ENCODE measurements around the gene PHYKPL. TPM values are rescaled to one million over a fixed set of nuclear protein-coding genes. Genes with fewer than 3 reads are reported as not detected.

Gene PHYKPL
- total RNA-seq, 3 donors from 2014 or later (not counting 1 experiment from before 2014, with no cell fraction given): 111 to 134 (median 131) TPM

DNA sequence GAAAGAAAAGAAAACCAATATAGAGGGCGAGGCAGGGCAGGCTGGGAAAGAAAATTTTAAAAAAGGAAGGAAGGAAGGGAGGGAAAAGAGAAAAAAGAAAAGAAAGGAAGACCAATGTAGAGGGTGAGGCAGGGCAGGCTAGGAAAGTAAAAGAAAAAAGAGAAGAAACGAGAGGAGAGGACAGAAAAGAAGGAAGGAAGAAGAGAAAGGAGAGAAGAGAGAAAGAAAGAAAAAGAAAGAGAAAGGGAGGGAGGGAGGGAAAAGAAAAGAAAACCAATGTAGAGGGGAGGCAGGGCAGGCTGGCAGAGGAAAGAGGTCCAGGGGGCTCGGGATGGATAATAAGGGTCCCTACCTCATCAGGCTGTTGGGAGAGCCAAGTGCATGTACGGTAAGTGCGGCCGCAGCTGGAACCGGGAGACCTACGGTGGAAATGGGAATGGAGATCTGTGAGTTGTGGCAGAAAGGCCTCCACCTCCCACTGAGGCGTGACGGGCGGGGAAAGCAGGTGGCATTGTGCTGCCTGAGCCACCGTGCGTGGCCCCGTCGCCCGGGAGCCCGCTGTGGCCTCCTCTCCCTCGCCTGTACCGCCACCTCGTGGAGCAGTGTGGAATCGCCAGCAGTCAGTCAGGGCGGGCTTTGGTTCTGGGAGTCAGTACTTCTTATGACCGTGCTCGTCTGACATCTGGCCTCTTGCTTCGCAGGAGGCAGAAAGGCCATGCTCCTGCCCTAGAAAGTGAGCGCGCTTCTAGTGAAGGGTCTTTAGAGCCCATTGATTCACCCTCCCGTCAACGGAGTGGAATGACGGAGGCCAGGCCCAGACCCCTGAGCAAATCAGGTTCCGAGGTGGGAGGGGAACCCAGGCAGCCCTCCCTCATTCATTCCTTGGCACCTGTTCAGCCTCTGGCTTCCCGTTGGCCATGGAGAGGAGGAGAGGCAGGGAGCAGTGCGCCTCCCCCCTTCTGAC lies 68.5 kb downstream of the PHYKPL start:
- TF ChIP-seq, protein P1, sequence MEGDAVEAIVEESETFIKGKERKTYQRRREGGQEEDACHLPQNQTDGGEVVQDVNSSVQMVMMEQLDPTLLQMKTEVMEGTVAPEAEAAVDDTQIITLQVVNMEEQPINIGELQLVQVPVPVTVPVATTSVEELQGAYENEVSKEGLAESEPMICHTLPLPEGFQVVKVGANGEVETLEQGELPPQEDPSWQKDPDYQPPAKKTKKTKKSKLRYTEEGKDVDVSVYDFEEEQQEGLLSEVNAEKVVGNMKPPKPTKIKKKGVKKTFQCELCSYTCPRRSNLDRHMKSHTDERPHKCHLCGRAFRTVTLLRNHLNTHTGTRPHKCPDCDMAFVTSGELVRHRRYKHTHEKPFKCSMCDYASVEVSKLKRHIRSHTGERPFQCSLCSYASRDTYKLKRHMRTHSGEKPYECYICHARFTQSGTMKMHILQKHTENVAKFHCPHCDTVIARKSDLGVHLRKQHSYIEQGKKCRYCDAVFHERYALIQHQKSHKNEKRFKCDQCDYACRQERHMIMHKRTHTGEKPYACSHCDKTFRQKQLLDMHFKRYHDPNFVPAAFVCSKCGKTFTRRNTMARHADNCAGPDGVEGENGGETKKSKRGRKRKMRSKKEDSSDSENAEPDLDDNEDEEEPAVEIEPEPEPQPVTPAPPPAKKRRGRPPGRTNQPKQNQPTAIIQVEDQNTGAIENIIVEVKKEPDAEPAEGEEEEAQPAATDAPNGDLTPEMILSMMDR (IDR thresholded peaks at IDR 0.05): peak; percentile 94
- H3K9me3 ChIP-seq (ENCODE audit: control insufficient read depth, insufficient read depth, low read length): no peaks in the 10 kb centered on the region
- peaks cover 8 to 11% of the 10 kb centered on the region in 2 donors for H3K4me1 Mint-ChIP-seq
- no peak overlapping the region for H3K27ac Mint-ChIP-seq
- intact Hi-C loops (cut with micrococcal nuclease): loop anchor here (1.0 kb wide), 2 partner anchors 18 to 88 kb away; no protein-coding TSS in a partner anchor
- H3K9me3 Mint-ChIP-seq: no peaks in the 10 kb centered on the region
- H3K27me3 Mint-ChIP-seq (ENCODE audit: low read depth in 2 of 2): peaks cover 15 to 25% of the 10 kb centered on the region in 2 donors
- H3K27ac ChIP-seq (ENCODE audit: low read length): no peak overlapping the region
- H3K36me3 Mint-ChIP-seq: no peaks in the 10 kb centered on the region
- ATAC-seq: peak; percentile 99 to 100 (median 100)
- no peaks in the 10 kb centered on the region for H3K36me3 ChIP-seq (ENCODE audit: control insufficient read depth, insufficient read depth, low read length)
- H3K4me3 ChIP-seq (ENCODE audit: low read length): no peak overlapping the region
- H3K4me3 Mint-ChIP-seq: no peak overlapping the region
- WGBS (ENCODE audit: insufficient coverage): 14% methylated on average over 33 of the region's 33 CpGs
- peak; percentile 91 to 94 for DNase-seq
- H3K27me3 ChIP-seq (ENCODE audit: control insufficient read depth, insufficient read depth, low read length): peaks cover 8% of the 10 kb centered on the region
- H3K4me1 ChIP-seq (ENCODE audit: control insufficient read depth, insufficient read depth, low read length): peaks cover 8% of the 10 kb centered on the region

GRCh38 chr5:178162481-178162880 lies 70.1 kb downstream of the PHYKPL start:
- no peak overlapping the region for H3K27ac Mint-ChIP-seq
- no peaks in the 10 kb centered on the region for H3K9me3 Mint-ChIP-seq
- peaks cover 8 to 11% of the 10 kb centered on the region in 2 donors for H3K4me1 Mint-ChIP-seq
- no peaks in the 10 kb centered on the region for H3K36me3 Mint-ChIP-seq
- Histone ChIP-seq H3K36me3 (ENCODE audit: control insufficient read depth, insufficient read depth, low read length) (no peaks in the 10 kb centered on the region), H3K4me1 (ENCODE audit: control insufficient read depth, insufficient read depth, low read length) (peaks cover 8% of the 10 kb centered on the region), H3K4me3 (ENCODE audit: low read length) (no peak overlapping the region), H3K27ac (ENCODE audit: low read length) (no peak overlapping the region), H3K9me3 (ENCODE audit: control insufficient read depth, insufficient read depth, low read length) (no peaks in the 10 kb centered on the region), H3K27me3 (ENCODE audit: control insufficient read depth, insufficient read depth, low read length) (peaks cover 8% of the 10 kb centered on the region)
- peaks cover 15 to 25% of the 10 kb centered on the region in 2 donors for H3K27me3 Mint-ChIP-seq (ENCODE audit: low read depth in 2 of 2)
- H3K4me3 Mint-ChIP-seq: no peak overlapping the region
- intact Hi-C loops (cut with micrococcal nuclease): no loop called here
- TF ChIP-seq, protein P1 (IDR thresholded peaks at IDR 0.05): no peak
- 92% methylated on average over 9 of the region's 9 CpGs for WGBS (ENCODE audit: insufficient coverage)
- ATAC-seq: no peak
- DNase-seq: no peak

GRCh38 chr5:178160176-178160575 lies 72.4 kb downstream of the PHYKPL start:
- no peaks in the 10 kb centered on the region for H3K9me3 Mint-ChIP-seq
- 76% methylated on average over 5 of the region's 5 CpGs for WGBS (ENCODE audit: insufficient coverage)
- no peaks in the 10 kb centered on the region for H3K36me3 Mint-ChIP-seq
- ATAC-seq: no peak
- H3K4me3 Mint-ChIP-seq: no peak overlapping the region
- H3K27me3 ChIP-seq (ENCODE audit: control insufficient read depth, insufficient read depth, low read length): peaks cover 8% of the 10 kb centered on the region
- H3K27me3 Mint-ChIP-seq (ENCODE audit: low read depth in 2 of 2): peaks cover 15 to 22% of the 10 kb centered on the region in 2 donors
- H3K4me1 Mint-ChIP-seq: peaks cover 8 to 11% of the 10 kb centered on the region in 2 donors
- DNase-seq: no peak
- H3K27ac ChIP-seq (ENCODE audit: low read length): no peak overlapping the region
- no peaks in the 10 kb centered on the region for H3K36me3 ChIP-seq (ENCODE audit: control insufficient read depth, insufficient read depth, low read length)
- TF ChIP-seq, protein P1 (IDR thresholded peaks at IDR 0.05): no peak
- no peaks in the 10 kb centered on the region for H3K9me3 ChIP-seq (ENCODE audit: control insufficient read depth, insufficient read depth, low read length)
- H3K4me1 ChIP-seq (ENCODE audit: control insufficient read depth, insufficient read depth, low read length): peaks cover 8% of the 10 kb centered on the region
- no peak overlapping the region for H3K27ac Mint-ChIP-seq
- intact Hi-C loops (cut with micrococcal nuclease): no loop called here
- H3K4me3 ChIP-seq (ENCODE audit: low read length): no peak overlapping the region

Other genes with a start within 250 kb of the PHYKPL start
- gene PROP1, start 236.6 kb downstream of the PHYKPL start, total RNA-seq: not detected
- gene N4BP3, start 119.3 kb downstream of the PHYKPL start, total RNA-seq: 10 to 100 TPM in 1 of 3 donors, 1 to 10 TPM in 2; 5.6 to 16.9 (median 9.0) TPM
- gene RMND5B, start 101.8 kb downstream of the PHYKPL start, total RNA-seq: 10 to 100 TPM in 1 of 3 donors, 1 to 10 TPM in 2; 9.2 to 12.7 (median 9.5) TPM
- gene NHP2, start 78.9 kb downstream of the PHYKPL start, total RNA-seq: 10 to 100 TPM; 39.2 to 43.5 (median 40.2) TPM
- not detected for gene GMCL2, start 45.4 kb downstream of the PHYKPL start, total RNA-seq
- 10 to 100 TPM; 77.6 to 98.4 (median 88.4) TPM for gene HNRNPAB, start 28.3 kb downstream of the PHYKPL start, total RNA-seq

Measured in natural killer cell (primary cell).